ENCODE results near the gene ZNF865. TPM values are rescaled to one million over a fixed set of nuclear protein-coding genes. Genes with fewer than 3 reads are reported as not detected.
"Not testable (repeated sequence)": the region's sequence is repeated elsewhere in the genome, so short reads cannot be mapped to it uniquely, and the experiment has no call there.

ZNF865 gene
- total RNA-seq, 1 experiment from 2014 or later = 12.2 TPM

DNA sequence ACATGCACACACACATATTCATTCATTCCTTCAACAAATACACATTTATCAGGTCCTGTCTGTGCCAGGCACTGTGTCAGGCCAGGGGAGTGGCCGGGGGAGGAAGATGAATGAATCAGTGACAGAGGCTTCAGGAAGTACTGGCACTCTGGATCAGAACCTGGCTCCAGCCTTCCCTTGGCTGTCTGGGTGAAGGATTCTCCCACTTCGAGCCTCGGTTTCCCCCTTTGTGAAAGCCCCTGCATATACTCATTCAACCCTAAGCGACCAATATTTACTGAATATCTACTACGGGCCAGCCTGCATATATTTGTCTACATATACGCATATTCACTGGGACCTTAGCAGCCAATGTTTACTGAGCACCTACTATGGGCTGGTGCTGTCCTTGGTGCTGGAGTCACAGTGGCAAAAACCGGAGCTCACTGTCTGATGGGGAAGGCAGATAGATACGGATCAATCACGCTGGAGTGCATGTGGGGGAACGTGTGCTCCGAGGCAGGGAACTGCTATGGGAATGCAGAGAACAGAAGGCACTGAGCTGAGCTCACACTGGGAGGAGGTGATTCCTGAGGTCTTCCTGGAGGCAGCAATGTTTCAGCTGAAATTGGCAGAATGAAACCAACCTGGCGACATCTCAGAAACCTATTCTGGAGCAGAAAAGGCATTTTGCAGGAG is 24.2 kb upstream of the ZNF865 start:
- Mint-ChIP-seq H3K27me3 (ENCODE audit: insufficient read depth, unreplicated experiment) (peaks cover 18% of the 10 kb centered on the region), H3K4me3 (ENCODE audit: unreplicated experiment) (peak overlapping the region; percentile 89), H3K9me3 (ENCODE audit: unreplicated experiment) (no peaks in the 10 kb centered on the region), H3K36me3 (ENCODE audit: insufficient read depth, unreplicated experiment) (peaks cover 8% of the 10 kb centered on the region), H3K27ac (ENCODE audit: low read depth, unreplicated experiment) (peak overlapping the region; percentile 91), H3K4me1 (ENCODE audit: insufficient read depth, unreplicated experiment) (peaks cover 27% of the 10 kb centered on the region)
- DNase-seq (ENCODE audit: unreplicated experiment) = peak; percentile 17
- intact Hi-C loops (cut with micrococcal nuclease) = no loop called here
- no peak for TF ChIP-seq CTCF (IDR thresholded peaks at IDR 0.05; ENCODE audit: unreplicated experiment)
- BruUV-seq (replicated peaks) = no TSS peak
- ChIA-PET POLR2A (interaction anchor here (0.6 to 2.0 kb wide), 7 partner anchors 18 to 617 kb away, joined by 3 to 23 read pairs (median 3); partner anchors contain the start of genes FIZ1, UBE2S and ZNF524), CTCF (interaction anchor here (0.6 to 1.2 kb wide), 4 partner anchors 25 to 1106 kb away, joined by 4 read pairs; partner anchors contain the start of gene ZNF865)

- peak overlapping the region; percentile 89 for H3K4me3 Mint-ChIP-seq (ENCODE audit: unreplicated experiment)
- TF ChIP-seq CTCF (IDR thresholded peaks at IDR 0.05; ENCODE audit: unreplicated experiment) = no peak
- H3K9me3 Mint-ChIP-seq (ENCODE audit: unreplicated experiment) = no peaks in the 10 kb centered on the region
- CTCF ChIA-PET = interaction anchor here (0.6 to 1.2 kb wide), 4 partner anchors 24 to 67 kb away, joined by 3 to 4 read pairs (median 4); partner anchors contain the start of gene ZNF865
- intact Hi-C loops (cut with micrococcal nuclease) = no loop called here
- POLR2A ChIA-PET = interaction anchor here (0.6 to 2.0 kb wide), 5 partner anchors 18 to 616 kb away, joined by 3 to 23 read pairs (median 3); partner anchors contain the start of genes FIZ1 and ZNF524
- peaks cover 18% of the 10 kb centered on the region for H3K27me3 Mint-ChIP-seq (ENCODE audit: insufficient read depth, unreplicated experiment)
- peaks cover 6% of the 10 kb centered on the region for H3K36me3 Mint-ChIP-seq (ENCODE audit: insufficient read depth, unreplicated experiment)
- DNase-seq (ENCODE audit: unreplicated experiment) = no peak
- H3K4me1 Mint-ChIP-seq (ENCODE audit: insufficient read depth, unreplicated experiment) = peaks cover 27% of the 10 kb centered on the region
- no TSS peak for BruUV-seq (replicated peaks)
- H3K27ac Mint-ChIP-seq (ENCODE audit: low read depth, unreplicated experiment) = peak overlapping the region; percentile 91
Observed at GRCh38 chr19:55581823-55582223, 23.6 kb upstream of the ZNF865 start.

- POLR2A ChIA-PET; H3K27ac Mint-ChIP-seq (ENCODE audit: low read depth, unreplicated experiment): not testable (repeated sequence)
- CTCF ChIA-PET = interaction anchor here (0.6 to 1.2 kb wide), 2 partner anchors 54 to 67 kb away, joined by 3 to 4 read pairs; no protein-coding TSS in a partner anchor
Observed at GRCh38 chr19:55582284-55582683, 23.2 kb upstream of the ZNF865 start.

GRCh38 chr19:55583897-55584296 is 21.6 kb upstream of the ZNF865 start:
- peaks cover 18% of the 10 kb centered on the region for H3K27me3 Mint-ChIP-seq (ENCODE audit: insufficient read depth, unreplicated experiment)
- H3K9me3 Mint-ChIP-seq (ENCODE audit: unreplicated experiment); H3K4me3 Mint-ChIP-seq (ENCODE audit: unreplicated experiment); DNase-seq (ENCODE audit: unreplicated experiment); H3K36me3 Mint-ChIP-seq (ENCODE audit: insufficient read depth, unreplicated experiment); intact Hi-C loops (cut with micrococcal nuclease); BruUV-seq (replicated peaks); H3K27ac Mint-ChIP-seq (ENCODE audit: low read depth, unreplicated experiment): not testable (repeated sequence)
- peaks cover 27% of the 10 kb centered on the region for H3K4me1 Mint-ChIP-seq (ENCODE audit: insufficient read depth, unreplicated experiment)
- POLR2A ChIA-PET = interaction anchor here (0.7 to 1.3 kb wide), 2 partner anchors 12 to 17 kb away, joined by 3 read pairs; no protein-coding TSS in a partner anchor
- CTCF ChIA-PET = interaction anchor here (0.6 to 1.4 kb wide), 6 partner anchors 22 to 443 kb away, joined by 3 to 6 read pairs (median 4); no protein-coding TSS in a partner anchor

More at GRCh38 chr19:55582284-55582683, 23.2 kb upstream of the ZNF865 start:
- Mint-ChIP-seq H3K4me1 (ENCODE audit: insufficient read depth, unreplicated experiment) (peaks cover 27% of the 10 kb centered on the region), H3K27me3 (ENCODE audit: insufficient read depth, unreplicated experiment) (peaks cover 18% of the 10 kb centered on the region)
- intact Hi-C loops (cut with micrococcal nuclease); BruUV-seq (replicated peaks); H3K36me3 Mint-ChIP-seq (ENCODE audit: insufficient read depth, unreplicated experiment); H3K9me3 Mint-ChIP-seq (ENCODE audit: unreplicated experiment); H3K4me3 Mint-ChIP-seq (ENCODE audit: unreplicated experiment); DNase-seq (ENCODE audit: unreplicated experiment): not testable (repeated sequence)

- BruUV-seq (replicated peaks) = no TSS peak
- peak overlapping the region; percentile 19 for H3K4me3 Mint-ChIP-seq (ENCODE audit: unreplicated experiment)
- TF ChIP-seq CTCF (IDR thresholded peaks at IDR 0.05; ENCODE audit: unreplicated experiment) = no peak
- ChIA-PET POLR2A (interaction anchor here (1.3 kb wide), 1 partner anchor 14 kb away, joined by 3 read pairs; no protein-coding TSS in a partner anchor), CTCF (interaction anchor here (1.0 kb wide), 1 partner anchor 81 kb away, joined by 5 read pairs; no protein-coding TSS in a partner anchor)
- no peaks in the 10 kb centered on the region for H3K9me3 Mint-ChIP-seq (ENCODE audit: unreplicated experiment)
- peaks cover 21% of the 10 kb centered on the region for H3K4me1 Mint-ChIP-seq (ENCODE audit: insufficient read depth, unreplicated experiment)
- peak overlapping the region; percentile 21 for H3K27ac Mint-ChIP-seq (ENCODE audit: low read depth, unreplicated experiment)
- peaks cover 18% of the 10 kb centered on the region for H3K27me3 Mint-ChIP-seq (ENCODE audit: insufficient read depth, unreplicated experiment)
- H3K36me3 Mint-ChIP-seq (ENCODE audit: insufficient read depth, unreplicated experiment) = no peaks in the 10 kb centered on the region
- no peak for DNase-seq (ENCODE audit: unreplicated experiment)
- intact Hi-C loops (cut with micrococcal nuclease) = no loop called here
Observed at GRCh38 chr19:55584871-55585270, 20.6 kb upstream of the ZNF865 start.
